HG02981 (cell line): ENCODE results near the gene OTOGL.
"Not testable (repeated sequence)": the region's sequence is repeated elsewhere in the genome, so short reads cannot be mapped to it uniquely, and the experiment has no call there.

Source experiments
- ATAC-seq: cut with Tn5 transposase; IDR thresholded peaks from one replicate; pipeline ENCODE4 v1.9.1; 2021; ENCODE audit warnings: mild to moderate bottlenecking, moderate library complexity; ENCODE audit not compliant: unreplicated experiment

The OTOGL gene

GRCh38 chr12:80099259-80099658 lies at the start of gene OTOGL:
Gene OTOGL (plus strand): TSS chr12:80099537. CDS start chr12:80209432, 109,895 bp downstream.
- ATAC-seq = no peak

- no peak for ATAC-seq
These were observed 49.1 kb upstream of the OTOGL start for GRCh38 chr12:80050236-80050635.

- ATAC-seq = no peak
These were observed 46.1 kb upstream of the OTOGL start for GRCh38 chr12:80053051-80053790.

- ATAC-seq = no peak
These were observed 43.1 kb upstream of the OTOGL start for GRCh38 chr12:80056232-80056631.

- no peak for ATAC-seq
These were observed 42.5 kb upstream of the OTOGL start for GRCh38 chr12:80056845-80057244.

- ATAC-seq = no peak
These were observed 40.8 kb upstream of the OTOGL start for GRCh38 chr12:80058586-80058985.

- ATAC-seq = no peak
These were observed 40.2 kb upstream of the OTOGL start for GRCh38 chr12:80059102-80059501.

GRCh38 chr12:80059875-80060274 lies 39.5 kb upstream of the OTOGL start:
- ATAC-seq = no peak

- ATAC-seq = no peak
These were observed 35.1 kb upstream of the OTOGL start for GRCh38 chr12:80064269-80064668.

GRCh38 chr12:80064951-80065350 lies 34.4 kb upstream of the OTOGL start:
- ATAC-seq = no peak

GRCh38 chr12:80068173-80068572 lies 31.2 kb upstream of the OTOGL start:
- no peak for ATAC-seq

GRCh38 chr12:80083892-80084614 lies 15.3 kb upstream of the OTOGL start:
- not testable (repeated sequence) for ATAC-seq

GRCh38 chr12:80086025-80086424 lies 13.3 kb upstream of the OTOGL start:
- no peak for ATAC-seq

- ATAC-seq = no peak
These were observed 11.7 kb upstream of the OTOGL start for GRCh38 chr12:80087486-80088213.

- no peak for ATAC-seq
These were observed 1.3 kb downstream of the OTOGL start for GRCh38 chr12:80100591-80100990.

GRCh38 chr12:80101126-80101525 lies 1.8 kb downstream of the OTOGL start:
- no peak for ATAC-seq

- ATAC-seq = no peak
These were observed 7.9 kb downstream of the OTOGL start for GRCh38 chr12:80107221-80107620.

GRCh38 chr12:80116735-80117134 lies 17.4 kb downstream of the OTOGL start:
- no peak for ATAC-seq

GRCh38 chr12:80118565-80119324 lies 19.4 kb downstream of the OTOGL start:
- no peak for ATAC-seq

- no peak for ATAC-seq
These were observed 21.7 kb downstream of the OTOGL start for GRCh38 chr12:80120994-80121393.

GRCh38 chr12:80121661-80122060 lies 22.3 kb downstream of the OTOGL start:
- no peak for ATAC-seq
